SK-N-SH treated with all-trans-retinoic acid at 6 μM for 48 hours (cell line): ENCODE measurements around the gene CEP128.

Experiments
- ATAC-seq: fragments of 200-7000 bp; cut with Tn5 transposase; 3 replicates; pipeline ENCODE4 v1.9.1; 2020; ENCODE audit warnings: mild to moderate bottlenecking, moderate library complexity
- ARNTL ChIP-seq: fragments of 450-650 bp; formaldehyde crosslinking; IDR thresholded peaks from 2 replicates; pipeline ENCODE4 v1.5.0; 2020; ENCODE audit warnings: low read depth, mild to moderate bottlenecking, moderate library complexity, borderline replicate concordance
- BACH2 ChIP-seq: fragments of 250-450 bp; sonication (Bioruptor Pico); IDR thresholded peaks from 2 replicates; pipeline ENCODE4 v1.9.0; 2021; ENCODE audit warnings: mild to moderate bottlenecking, borderline replicate concordance
- CREB5 ChIP-seq: fragments of 250-450 bp; sonication (Bioruptor Pico); IDR thresholded peaks from 2 replicates; pipeline ENCODE4 v1.5.1; 2020; ENCODE audit warnings: low read depth, mild to moderate bottlenecking, moderate library complexity
- CSDC2 ChIP-seq: fragments of 250-450 bp; sonication (Bioruptor Pico); IDR thresholded peaks from 2 replicates; pipeline ENCODE4 v1.5.0; 2020; ENCODE audit warnings: mild to moderate bottlenecking, moderate library complexity
- CSRNP3 ChIP-seq: fragments of 250-450 bp; sonication (Bioruptor Pico); IDR thresholded peaks from 2 replicates; pipeline ENCODE4 v1.5.1; 2021; ENCODE audit warnings: mild to moderate bottlenecking, moderate library complexity
- ESRRG ChIP-seq: fragments of 250-450 bp; sonication (Bioruptor Pico); IDR thresholded peaks from 2 replicates; pipeline ENCODE4 v1.6.1; 2021; ENCODE audit warnings: mild to moderate bottlenecking
- GLIS3 ChIP-seq: fragments of 250-450 bp; sonication (Bioruptor Pico); IDR thresholded peaks from 2 replicates; pipeline ENCODE4 v1.5.0; 2020; ENCODE audit warnings: mild to moderate bottlenecking, moderate library complexity
- OSR1 ChIP-seq: fragments of 250-450 bp; sonication (Bioruptor Pico); IDR thresholded peaks from 2 replicates; pipeline ENCODE4 v1.8.0; 2022; ENCODE audit warnings: moderate library complexity, mild to moderate bottlenecking, inconsistent platforms
- PATZ1 ChIP-seq: fragments of 250-450 bp; sonication (Bioruptor Pico); IDR thresholded peaks from 2 replicates; pipeline ENCODE4 v1.8.0; 2020; ENCODE audit warnings: mild to moderate bottlenecking, moderate library complexity, borderline replicate concordance
- POU6F1 ChIP-seq: fragments of 250-450 bp; sonication (Bioruptor Pico); IDR thresholded peaks from 2 replicates; pipeline ENCODE4 v1.8.0; 2021; ENCODE audit warnings: low read depth, mild to moderate bottlenecking, moderate library complexity, borderline replicate concordance
- PPARA ChIP-seq: fragments of 250-450 bp; sonication (Bioruptor Pico); IDR thresholded peaks from 2 replicates; pipeline ENCODE4 v1.5.0; 2020; ENCODE audit warnings: mild to moderate bottlenecking, borderline replicate concordance
- RARB ChIP-seq: fragments of 250-450 bp; sonication (Bioruptor Pico); IDR thresholded peaks from 2 replicates; pipeline ENCODE4 v1.8.0; 2021; ENCODE audit warnings: mild to moderate bottlenecking, moderate library complexity
- SNAI2 ChIP-seq: fragments of 250-450 bp; sonication (Bioruptor Pico); IDR thresholded peaks from 2 replicates; pipeline ENCODE4 v1.5.0; 2020; ENCODE audit warnings: mild to moderate bottlenecking, moderate library complexity
- TCF4 ChIP-seq: fragments of 250-450 bp; sonication (Bioruptor Pico); IDR thresholded peaks from 2 replicates; pipeline ENCODE4 v1.8.0; 2021; ENCODE audit warnings: mild to moderate bottlenecking, moderate library complexity, borderline replicate concordance
- TOX ChIP-seq: fragments of 250-450 bp; sonication (Bioruptor Pico); IDR thresholded peaks from 2 replicates; pipeline ENCODE4 v1.8.0; 2021; ENCODE audit warnings: mild to moderate bottlenecking, moderate library complexity, borderline replicate concordance
- TSHZ2 ChIP-seq: fragments of 250-450 bp; sonication (Bioruptor Pico); IDR thresholded peaks from 2 replicates; pipeline ENCODE4 v1.5.0; 2020; ENCODE audit warnings: mild to moderate bottlenecking, moderate library complexity
- ZC3H10 ChIP-seq: fragments of 250-450 bp; sonication (Bioruptor Pico); IDR thresholded peaks from 2 replicates; pipeline ENCODE4 v1.5.1; 2021; ENCODE audit warnings: mild to moderate bottlenecking, moderate library complexity
- ZFP3 ChIP-seq: fragments of 250-450 bp; sonication (Bioruptor Pico); IDR thresholded peaks from 2 replicates; pipeline ENCODE4 v1.5.0; 2020; ENCODE audit warnings: mild to moderate bottlenecking, moderate library complexity
- ZFP30 ChIP-seq: fragments of 450-650 bp; formaldehyde crosslinking; IDR thresholded peaks from 2 replicates; pipeline ENCODE4 v1.5.0; 2022; ENCODE audit warnings: mild to moderate bottlenecking, moderate library complexity
- ZNF565 ChIP-seq: fragments of 450-650 bp; formaldehyde crosslinking; conservative IDR thresholded peaks from 2 replicates; pipeline ENCODE4 v1.5.0; 2020; ENCODE audit warnings: low read depth, mild to moderate bottlenecking, moderate library complexity
- ZNF70 ChIP-seq: fragments of 450-650 bp; formaldehyde crosslinking; IDR thresholded peaks from 2 replicates; pipeline ENCODE4 v1.5.0; 2020; ENCODE audit warnings: mild to moderate bottlenecking, moderate library complexity
- ZNF8 ChIP-seq: fragments of 450-650 bp; formaldehyde crosslinking; IDR thresholded peaks from 2 replicates; pipeline ENCODE4 v1.5.0; 2020; ENCODE audit warnings: mild to moderate bottlenecking, moderate library complexity

Gene CEP128

GRCh38 chr14:80762641-80763228 lies 178.8 kb downstream of the CEP128 start:
- no peak for TF ChIP-seq ZFP3
- TF ChIP-seq ESRRG (CRISPR knock-in tag), result no peak
- TF ChIP-seq ZC3H10, result no peak
- TF ChIP-seq ZNF8 (CRISPR knock-in tag), result no peak
- TF ChIP-seq BACH2 (CRISPR knock-in tag), result no peak
- no peak for TF ChIP-seq GLIS3
- TF ChIP-seq SNAI2 (CRISPR knock-in tag), result no peak
- TF ChIP-seq RARB (CRISPR knock-in tag), result no peak
- no peak for TF ChIP-seq ZNF565 (CRISPR knock-in tag)
- no peak for TF ChIP-seq PATZ1 (CRISPR knock-in tag)
- no peak for TF ChIP-seq PPARA
- no peak for TF ChIP-seq CSDC2 (CRISPR knock-in tag)
- no peak for TF ChIP-seq TSHZ2 (CRISPR knock-in tag)
- TF ChIP-seq ZNF70 (CRISPR knock-in tag), result no peak
- no peak for TF ChIP-seq CSRNP3 (CRISPR knock-in tag)
- TF ChIP-seq TOX, result no peak
- no peak for TF ChIP-seq POU6F1 (CRISPR knock-in tag)
- TF ChIP-seq TCF4 (CRISPR knock-in tag), result no peak
- TF ChIP-seq CREB5 (CRISPR knock-in tag), result no peak
- no peak for TF ChIP-seq OSR1 (CRISPR knock-in tag)
- TF ChIP-seq, all 23 proteins: peak for 0
- ATAC-seq, result no peak; the same call in 2 of the 3 replicates

GRCh38 chr14:80754696-80755095 lies 186.8 kb downstream of the CEP128 start:
- no peak for ATAC-seq
- TF ChIP-seq TOX (no peak), CSRNP3 (CRISPR knock-in tag) (no peak), GLIS3 (no peak), ZFP30 (no peak)

GRCh38 chr14:80751285-80751684 lies 190.3 kb downstream of the CEP128 start:
- no peak for ATAC-seq
- TF ChIP-seq GLIS3 (no peak), CSRNP3 (CRISPR knock-in tag) (no peak), TCF4 (CRISPR knock-in tag) (no peak), ARNTL (CRISPR knock-in tag) (no peak), SNAI2 (CRISPR knock-in tag) (no peak), CSDC2 (CRISPR knock-in tag) (no peak), ZC3H10 (no peak)
